Endothelial cell (in vitro differentiated cells): ENCODE measurements around the gene E2F8. TPM values are rescaled to one million over a fixed set of nuclear protein-coding genes. Genes with fewer than 3 reads are reported as not detected.

Source experiments
- DNase-seq: peaks from one replicate; pipeline ENCODE4 v3.0.0; 2021; ENCODE audit warnings: low spot score
- H3K27ac Mint-ChIP-seq: one replicate; pipeline ENCODE4 v1.8.0; 2021; ENCODE audit warnings: mixed read lengths, inconsistent platforms; ENCODE audit not compliant: unreplicated experiment
- H3K27me3 Mint-ChIP-seq: one replicate; pipeline ENCODE4 v1.8.0; 2021; ENCODE audit warnings: mild to moderate bottlenecking, moderate library complexity, mixed read lengths, inconsistent platforms; ENCODE audit not compliant: unreplicated experiment
- H3K36me3 Mint-ChIP-seq: one replicate; pipeline ENCODE4 v1.8.0; 2021; ENCODE audit warnings: mild to moderate bottlenecking, low read depth, mixed read lengths, inconsistent platforms; ENCODE audit not compliant: unreplicated experiment
- H3K4me1 Mint-ChIP-seq: one replicate; pipeline ENCODE4 v1.8.0; 2021; ENCODE audit warnings: mild to moderate bottlenecking, mixed read lengths, inconsistent platforms; ENCODE audit not compliant: unreplicated experiment
- H3K4me3 Mint-ChIP-seq: one replicate; pipeline ENCODE4 v1.8.0; 2021; ENCODE audit warnings: mild to moderate bottlenecking, mixed read lengths, inconsistent platforms; ENCODE audit not compliant: unreplicated experiment
- H3K9me3 Mint-ChIP-seq: one replicate; pipeline ENCODE4 v1.8.0; 2021; ENCODE audit warnings: mixed read lengths, inconsistent platforms; ENCODE audit not compliant: unreplicated experiment
- CTCF ChIP-seq: fragments of 200-600 bp; sonication (generic); IDR thresholded peaks from one replicate; pipeline ENCODE4 v1.5.0; 2021; ENCODE audit warnings: antibody characterized with exemption; ENCODE audit not compliant: unreplicated experiment
- total RNA-seq: library from RNA; stranded (reverse); fragmentation: NEBNext Ultra II Directional; extraction: Animal tissue kit (Norgen Biotek cat#: 25700); gene quantifications from one replicate; pipeline ENCODE4 v1.2.1, GENCODE V29; 2021; ENCODE audit not compliant: unreplicated experiment

Gene E2F8
- total RNA-seq, 1 donor from 2014 or later, result 0.92 TPM

GRCh38 chr11:19232910-19233503 lies 7.7 kb downstream of the E2F8 start:
- Mint-ChIP-seq H3K4me1 (no peaks in the 10 kb centered on the region), H3K9me3 (no peaks in the 10 kb centered on the region), H3K36me3 (no peaks in the 10 kb centered on the region), H3K4me3 (no peak overlapping the region), H3K27me3 (peaks cover 2% of the 10 kb centered on the region), H3K27ac (no peak overlapping the region)
- TF ChIP-seq CTCF, result no peak
- DNase-seq, result no peak

GRCh38 chr11:19229671-19230070 lies 11.1 kb downstream of the E2F8 start:
- no peak overlapping the region for H3K4me3 Mint-ChIP-seq
- no peak overlapping the region for H3K27ac Mint-ChIP-seq
- no peaks in the 10 kb centered on the region for H3K36me3 Mint-ChIP-seq
- TF ChIP-seq CTCF, result no peak
- no peak for DNase-seq
- H3K4me1 Mint-ChIP-seq, result no peaks in the 10 kb centered on the region
- H3K27me3 Mint-ChIP-seq, result no peaks in the 10 kb centered on the region
- H3K9me3 Mint-ChIP-seq, result no peaks in the 10 kb centered on the region

GRCh38 chr11:19228968-19229367 lies 11.8 kb downstream of the E2F8 start:
- H3K9me3 Mint-ChIP-seq, result no peaks in the 10 kb centered on the region
- DNase-seq, result no peak
- no peaks in the 10 kb centered on the region for H3K27me3 Mint-ChIP-seq
- no peak overlapping the region for H3K4me3 Mint-ChIP-seq
- no peaks in the 10 kb centered on the region for H3K4me1 Mint-ChIP-seq
- no peak for TF ChIP-seq CTCF
- H3K27ac Mint-ChIP-seq, result no peak overlapping the region
- H3K36me3 Mint-ChIP-seq, result no peaks in the 10 kb centered on the region

- no peak for TF ChIP-seq CTCF
- Mint-ChIP-seq H3K27ac (no peak overlapping the region), H3K9me3 (no peaks in the 10 kb centered on the region), H3K27me3 (peaks cover 2% of the 10 kb centered on the region), H3K4me1 (peaks cover under 1% of the 10 kb centered on the region), H3K4me3 (no peak overlapping the region), H3K36me3 (peaks cover 4% of the 10 kb centered on the region)
- no peak for DNase-seq
Measured at GRCh38 chr11:19226378-19227195, 14.2 kb downstream of the E2F8 start.

- Mint-ChIP-seq H3K27me3 (peaks cover 2% of the 10 kb centered on the region), H3K4me3 (no peak overlapping the region), H3K4me1 (peaks cover 6% of the 10 kb centered on the region), H3K36me3 (peaks cover 4% of the 10 kb centered on the region), H3K27ac (no peak overlapping the region), H3K9me3 (no peaks in the 10 kb centered on the region)
- no peak for TF ChIP-seq CTCF
- DNase-seq, result no peak
Measured at GRCh38 chr11:19225581-19225980, 15.2 kb downstream of the E2F8 start.
